GM18507 (cell line): ENCODE measurements around the gene GRIA4.

Source experiments
- DNase-seq: peaks from one replicate; pipeline ENCODE4 v3.0.0; 2011; ENCODE audit warnings: low read depth; ENCODE audit not compliant: insufficient read length; ENCODE audit errors: extremely low spot score
- FAIRE-seq: peaks from 2 replicates; lab custom pipeline; 2011; peaks lifted over from hg19 to GRCh38; lab: Jason Lieb, UNC

GRIA4 gene

GRCh38 chr11:105609832-105610781 is at the start of gene GRIA4:
GRIA4 (plus strand) TSS chr11:105610073; CDS start chr11:105610998, 925 bp downstream.
- no peak for DNase-seq
- FAIRE-seq = no peak

GRCh38 chr11:105573091-105573490 is 36.8 kb upstream of the GRIA4 start:
- no peak for FAIRE-seq
- DNase-seq = no peak

- DNase-seq (no peak), FAIRE-seq (no peak)
These were observed 34.9 kb upstream of the GRIA4 start for GRCh38 chr11:105574974-105575373.

GRCh38 chr11:105577641-105578040 is 32.2 kb upstream of the GRIA4 start:
- FAIRE-seq (no peak), DNase-seq (no peak)

- FAIRE-seq = no peak
- DNase-seq = no peak
These were observed 30.8 kb upstream of the GRIA4 start for GRCh38 chr11:105579111-105579510.

GRCh38 chr11:105582497-105582896 is 27.4 kb upstream of the GRIA4 start:
- no peak for FAIRE-seq

GRCh38 chr11:105588001-105588400 is 21.9 kb upstream of the GRIA4 start:
- DNase-seq = no peak
- no peak for FAIRE-seq

More at GRCh38 chr11:105582497-105582896, 27.4 kb upstream of the GRIA4 start:
- DNase-seq = no peak

- no peak for FAIRE-seq
- DNase-seq = no peak
These were observed 20.5 kb upstream of the GRIA4 start for GRCh38 chr11:105589346-105589745.

- no peak for DNase-seq
- no peak for FAIRE-seq
These were observed 17.8 kb upstream of the GRIA4 start for GRCh38 chr11:105592035-105592434.

- DNase-seq (no peak), FAIRE-seq (no peak)
These were observed 11.5 kb upstream of the GRIA4 start for GRCh38 chr11:105598371-105598770.

GRCh38 chr11:105603156-105603555 is 6.7 kb upstream of the GRIA4 start:
- DNase-seq (no peak), FAIRE-seq (no peak)

GRCh38 chr11:105609341-105609781 is 512 bp upstream of the GRIA4 start:
- DNase-seq (no peak), FAIRE-seq (no peak)

- DNase-seq (no peak), FAIRE-seq (no peak)
These were observed 1.1 kb downstream of the GRIA4 start for GRCh38 chr11:105610871-105611571.

- FAIRE-seq (no peak), DNase-seq (no peak)
These were observed 1.9 kb downstream of the GRIA4 start for GRCh38 chr11:105611572-105612441.

GRCh38 chr11:105612771-105613170 is 2.9 kb downstream of the GRIA4 start:
- DNase-seq (no peak), FAIRE-seq (no peak)

- DNase-seq (no peak), FAIRE-seq (no peak)
These were observed 3.3 kb downstream of the GRIA4 start for GRCh38 chr11:105613183-105613582.

- no peak for FAIRE-seq
- DNase-seq = no peak
These were observed 8.6 kb downstream of the GRIA4 start for GRCh38 chr11:105618343-105618955.

GRCh38 chr11:105619556-105619955 is 9.7 kb downstream of the GRIA4 start:
- no peak for DNase-seq
- FAIRE-seq = no peak

GRCh38 chr11:105622016-105622415 is 12.1 kb downstream of the GRIA4 start:
- no peak for FAIRE-seq
- no peak for DNase-seq
